ENCODE data around the gene SEMA4A.

DNA sequence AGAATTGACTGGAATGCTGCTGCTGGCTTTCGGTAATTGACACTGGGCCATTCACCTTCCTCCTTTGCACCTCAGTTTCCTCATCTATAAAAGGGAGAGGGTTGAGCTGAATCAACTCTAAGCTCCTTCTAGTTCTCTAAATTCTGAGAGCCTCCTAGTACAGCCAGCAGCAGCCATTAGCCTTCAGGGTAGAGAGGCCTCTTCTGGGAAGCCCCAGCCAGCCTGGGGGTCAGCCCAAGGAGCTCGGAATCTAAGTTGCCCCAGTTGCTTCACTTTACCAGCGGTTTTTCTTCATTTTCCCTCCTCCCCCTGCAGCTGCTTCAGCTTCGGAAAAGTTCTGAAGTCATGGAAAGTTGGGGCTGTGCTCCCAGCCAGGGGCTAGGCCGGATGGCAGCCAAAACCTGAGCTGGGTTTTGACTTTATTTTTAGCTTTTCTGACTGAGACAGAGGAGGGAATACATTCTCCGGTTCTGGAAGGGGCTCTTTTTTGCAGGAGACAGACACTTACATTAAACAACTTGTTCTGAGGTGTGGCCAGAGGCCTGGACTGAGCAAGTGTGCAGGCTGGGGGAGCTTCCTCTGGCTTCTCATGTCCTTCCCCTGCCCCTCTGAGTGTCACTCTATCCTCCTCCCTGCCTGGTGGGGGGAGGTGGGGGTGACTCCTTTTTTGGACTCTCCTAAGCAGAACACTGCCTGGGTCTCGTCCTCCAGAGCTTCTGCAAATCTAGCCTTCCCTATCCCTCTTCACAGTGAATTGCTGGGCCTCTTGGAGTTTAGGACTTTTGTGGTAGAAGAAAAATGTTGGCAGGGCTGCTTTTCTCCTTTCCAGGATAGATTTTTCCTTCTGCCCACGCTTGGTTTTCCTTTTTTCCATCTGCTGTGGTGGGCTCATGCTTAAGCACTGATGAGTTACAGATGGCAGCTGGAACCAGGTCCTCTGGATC is 24.5 kb upstream of the SEMA4A start:
- TF ChIP-seq, protein P1, sequence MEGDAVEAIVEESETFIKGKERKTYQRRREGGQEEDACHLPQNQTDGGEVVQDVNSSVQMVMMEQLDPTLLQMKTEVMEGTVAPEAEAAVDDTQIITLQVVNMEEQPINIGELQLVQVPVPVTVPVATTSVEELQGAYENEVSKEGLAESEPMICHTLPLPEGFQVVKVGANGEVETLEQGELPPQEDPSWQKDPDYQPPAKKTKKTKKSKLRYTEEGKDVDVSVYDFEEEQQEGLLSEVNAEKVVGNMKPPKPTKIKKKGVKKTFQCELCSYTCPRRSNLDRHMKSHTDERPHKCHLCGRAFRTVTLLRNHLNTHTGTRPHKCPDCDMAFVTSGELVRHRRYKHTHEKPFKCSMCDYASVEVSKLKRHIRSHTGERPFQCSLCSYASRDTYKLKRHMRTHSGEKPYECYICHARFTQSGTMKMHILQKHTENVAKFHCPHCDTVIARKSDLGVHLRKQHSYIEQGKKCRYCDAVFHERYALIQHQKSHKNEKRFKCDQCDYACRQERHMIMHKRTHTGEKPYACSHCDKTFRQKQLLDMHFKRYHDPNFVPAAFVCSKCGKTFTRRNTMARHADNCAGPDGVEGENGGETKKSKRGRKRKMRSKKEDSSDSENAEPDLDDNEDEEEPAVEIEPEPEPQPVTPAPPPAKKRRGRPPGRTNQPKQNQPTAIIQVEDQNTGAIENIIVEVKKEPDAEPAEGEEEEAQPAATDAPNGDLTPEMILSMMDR (IDR thresholded peaks at IDR 0.05): no peak
- peak; percentile 30 to 48 for TF ChIP-seq POLR2A (IDR thresholded peaks at IDR 0.05)

Data from uterus (tissue), 2 donors.